Stimulated activated CD4-positive, alpha-beta T cell treated with anti-CD3 and anti-CD28 coated beads, Interleukin-15, amount 100 ng/mL, for 48 hours (primary cell): ENCODE results near the gene RNASET2.
"Not testable (repeated sequence)": the region's sequence is repeated elsewhere in the genome, so short reads cannot be mapped to it uniquely, and the experiment has no call there.

Source experiments
- DNase-seq, 2 donors: peaks; one replicate each; pipeline ENCODE4 v3.0.0-alpha.2; 2020; ENCODE audit warnings: low read depth in 2 of 2

Gene RNASET2

DNA sequence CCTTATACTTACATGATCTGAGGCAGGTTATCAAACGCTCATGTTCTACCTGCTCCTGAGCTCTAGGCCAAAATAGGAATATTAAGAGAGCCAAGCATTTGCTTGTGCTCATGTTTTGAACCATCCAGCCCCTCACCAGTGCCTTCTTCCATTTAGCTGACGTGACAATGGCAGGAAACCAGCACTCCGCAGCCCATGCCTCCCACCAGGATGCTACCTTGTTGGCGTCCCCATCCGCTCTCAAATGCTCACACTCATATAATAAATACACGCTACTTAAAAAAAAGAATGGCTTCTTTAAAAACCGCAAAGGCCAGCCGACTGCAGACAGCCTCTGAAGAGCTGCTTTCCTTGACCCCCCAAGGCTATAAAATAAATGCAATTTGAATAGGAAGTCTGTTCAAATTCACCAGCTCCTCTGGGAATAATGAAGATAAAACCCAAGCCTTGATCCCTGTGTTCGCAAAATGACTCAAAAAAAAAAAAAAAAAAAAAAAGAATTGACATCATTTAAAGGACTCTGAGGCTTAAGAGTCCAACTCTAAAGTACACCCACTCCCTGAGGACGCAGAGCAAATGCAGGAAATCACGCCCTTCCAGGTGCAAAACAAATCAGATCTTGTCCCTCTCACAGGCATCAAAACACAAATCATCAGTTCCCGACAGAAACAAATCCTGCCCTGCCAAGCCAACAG is 29.0 kb downstream of the RNASET2 start:
- no peak for DNase-seq

DNA sequence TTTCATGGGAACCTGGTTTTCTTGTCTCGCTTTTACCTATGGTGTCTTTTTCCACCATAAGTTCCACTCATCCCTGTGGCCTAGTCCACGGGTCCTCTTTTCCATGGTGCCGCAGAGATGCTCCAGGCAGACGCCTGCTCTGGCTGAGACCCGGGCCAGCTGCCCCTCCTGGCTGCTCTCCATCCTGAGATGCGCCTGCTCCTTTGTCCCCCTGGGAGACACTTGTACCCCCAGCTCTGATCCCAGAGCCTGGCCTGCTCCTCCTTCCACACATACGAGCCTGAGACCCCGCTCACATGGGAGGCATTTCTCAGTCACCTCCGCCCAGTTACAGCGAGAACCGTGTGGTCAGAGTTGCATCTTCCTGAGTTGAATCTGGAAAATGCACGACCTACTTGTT is 29.6 kb downstream of the RNASET2 start:
- no peak for DNase-seq

DNA sequence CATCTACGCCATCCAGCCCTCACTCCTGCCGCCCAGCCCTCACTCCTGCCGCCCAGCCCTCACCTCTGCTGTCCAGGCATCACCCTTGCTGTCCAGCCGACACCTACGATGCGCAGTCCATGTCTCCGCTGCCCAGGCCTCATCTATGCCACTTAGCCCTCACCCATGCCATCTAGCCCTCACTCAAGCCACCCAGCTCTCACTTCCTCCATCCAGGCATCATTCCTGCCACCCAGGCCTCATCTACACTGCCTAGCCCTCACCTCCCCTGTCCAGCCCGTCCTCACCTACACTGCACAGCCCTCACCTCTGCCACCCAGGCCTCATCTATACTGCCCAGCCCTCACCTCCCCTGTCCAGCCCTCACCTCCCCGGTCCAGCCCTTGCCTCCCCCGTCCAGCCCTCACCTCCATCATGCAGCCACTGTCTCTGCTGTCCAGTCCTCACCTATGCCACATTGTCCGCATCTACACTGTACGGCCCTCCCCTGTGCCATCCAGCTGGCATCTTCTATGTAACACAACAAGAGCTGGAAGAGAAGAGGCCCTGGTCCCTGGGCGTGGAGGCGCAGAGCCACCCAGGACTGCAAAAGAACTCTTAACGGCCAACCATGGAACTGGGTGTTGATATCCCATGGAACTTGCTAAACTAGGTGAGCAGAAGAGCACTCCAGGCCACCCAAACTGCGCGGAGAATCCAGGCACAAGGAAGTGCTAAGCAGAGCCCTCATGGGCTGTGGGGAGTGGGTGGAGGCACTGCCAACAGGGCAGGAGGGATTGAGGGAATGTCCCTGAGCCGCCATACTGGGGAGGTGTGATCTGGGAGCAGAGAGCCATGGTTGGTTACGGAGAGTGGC is 31.0 kb downstream of the RNASET2 start:
- no peak for DNase-seq

DNA sequence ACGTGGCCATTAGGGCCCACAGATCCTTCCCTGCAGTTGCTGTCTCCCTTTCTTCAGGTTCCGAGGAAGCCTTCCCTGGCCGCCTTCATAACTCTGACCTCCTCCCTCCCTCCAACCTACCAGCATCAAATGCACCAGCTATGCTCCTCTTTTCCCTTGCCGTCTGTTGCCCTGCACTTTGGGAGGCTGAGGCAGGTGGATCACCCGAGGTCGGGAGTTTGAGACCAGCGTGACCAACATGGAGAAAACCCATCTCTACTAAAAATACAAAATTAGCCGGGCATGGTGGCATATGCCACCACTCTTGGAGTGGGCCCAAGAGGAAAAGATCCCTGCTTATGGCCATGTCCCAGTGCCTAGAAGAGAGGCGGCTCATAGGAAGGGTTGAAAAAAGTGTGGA is 31.8 kb downstream of the RNASET2 start:
- DNase-seq = no peak

DNA sequence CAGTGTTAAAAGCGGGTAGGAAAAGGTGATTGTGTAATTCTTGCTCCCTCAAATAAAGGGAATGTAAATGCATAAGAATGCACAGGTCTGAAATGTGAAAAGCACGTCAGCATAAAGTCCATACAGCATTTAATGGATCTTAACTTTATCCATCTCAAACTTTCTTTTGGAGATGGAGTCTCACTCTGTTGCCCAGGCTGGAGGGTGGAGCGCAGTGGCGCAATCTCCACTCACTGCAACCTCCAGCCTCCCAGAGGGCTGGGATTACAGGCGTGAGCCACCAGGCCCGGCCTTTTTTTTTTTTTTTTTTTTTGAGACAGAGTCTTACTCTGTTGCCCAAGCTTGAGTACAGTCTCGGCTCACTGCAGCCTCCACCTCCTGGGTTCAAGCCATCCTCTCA is 33.4 kb downstream of the RNASET2 start:
- DNase-seq = no peak

DNA sequence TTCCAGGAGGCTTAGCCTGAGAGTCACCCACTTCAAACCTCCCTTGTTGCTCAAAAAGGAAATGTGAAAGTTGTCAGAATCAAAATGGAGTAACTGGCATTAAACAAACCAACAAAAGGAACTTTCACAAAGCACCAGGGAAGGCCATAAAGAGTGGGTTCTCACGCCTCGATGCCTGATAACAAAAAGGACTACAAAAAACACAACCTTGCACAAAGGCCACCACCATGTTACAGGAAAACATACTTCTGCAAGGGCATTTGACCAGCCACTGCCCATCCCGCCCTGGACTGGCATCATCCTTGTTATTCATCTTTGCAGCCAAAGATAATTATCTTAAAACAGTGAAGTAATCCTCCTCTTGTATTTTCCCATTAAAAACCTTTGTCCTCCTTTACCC is 34.8 kb downstream of the RNASET2 start:
- no peak for DNase-seq

DNA sequence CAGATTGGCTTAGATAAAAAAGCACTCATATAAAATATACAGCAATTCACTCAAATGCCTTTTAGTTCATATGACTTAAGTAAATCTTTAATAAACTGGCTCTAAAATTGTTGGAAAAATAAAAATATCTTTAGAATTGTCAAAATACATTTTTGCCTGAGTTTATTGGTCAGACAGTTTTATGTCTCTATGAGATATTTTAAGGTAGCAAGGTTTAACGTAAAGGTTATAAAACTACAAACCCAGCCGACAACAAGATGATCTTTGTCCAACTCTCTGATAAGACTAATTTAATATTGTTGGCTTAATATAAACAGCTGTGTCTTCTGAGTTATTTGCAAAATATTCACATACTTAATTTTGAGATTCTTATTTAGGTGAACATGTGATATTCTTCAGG is 39.5 kb downstream of the RNASET2 start:
- DNase-seq = no peak

DNA sequence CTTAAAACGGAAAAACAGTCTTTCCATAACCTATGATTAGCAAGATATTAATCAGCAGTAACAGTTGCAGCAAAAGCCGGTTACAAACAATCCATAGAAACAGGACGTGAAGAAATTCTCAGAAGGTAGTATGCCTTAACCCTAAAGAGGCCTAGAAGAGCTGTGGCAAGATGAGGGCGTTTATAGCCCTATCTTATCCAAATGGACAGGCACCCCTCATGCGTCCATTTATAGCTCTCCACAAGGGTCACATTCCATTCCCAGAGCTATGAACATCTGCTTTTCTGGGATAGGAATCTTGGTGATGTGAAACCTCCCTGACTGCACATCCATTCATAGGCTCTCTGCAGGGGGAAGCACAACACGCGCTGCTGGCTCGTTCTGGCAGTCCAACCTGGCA is 40.9 kb downstream of the RNASET2 start:
- not testable (repeated sequence) for DNase-seq

DNA sequence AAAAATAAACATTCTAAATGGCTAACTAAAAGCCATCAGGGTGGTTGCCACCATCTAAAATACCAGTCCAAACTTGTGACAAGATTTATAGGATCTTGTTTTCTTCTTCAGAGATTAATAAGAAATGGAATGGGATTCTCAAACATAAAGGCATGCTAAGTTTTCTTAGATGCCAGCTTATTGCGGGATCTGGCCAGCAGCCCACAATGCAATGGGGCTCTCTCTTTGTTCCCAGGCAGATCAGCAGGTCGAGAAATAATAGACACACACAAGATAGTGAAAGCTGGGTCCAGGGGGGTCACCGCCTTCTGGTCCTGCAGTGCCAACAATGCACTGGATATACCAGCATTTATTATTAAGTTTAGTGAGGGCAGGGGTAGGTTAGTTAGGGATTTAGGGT is 41.4 kb downstream of the RNASET2 start:
- not testable (repeated sequence) for DNase-seq

DNA sequence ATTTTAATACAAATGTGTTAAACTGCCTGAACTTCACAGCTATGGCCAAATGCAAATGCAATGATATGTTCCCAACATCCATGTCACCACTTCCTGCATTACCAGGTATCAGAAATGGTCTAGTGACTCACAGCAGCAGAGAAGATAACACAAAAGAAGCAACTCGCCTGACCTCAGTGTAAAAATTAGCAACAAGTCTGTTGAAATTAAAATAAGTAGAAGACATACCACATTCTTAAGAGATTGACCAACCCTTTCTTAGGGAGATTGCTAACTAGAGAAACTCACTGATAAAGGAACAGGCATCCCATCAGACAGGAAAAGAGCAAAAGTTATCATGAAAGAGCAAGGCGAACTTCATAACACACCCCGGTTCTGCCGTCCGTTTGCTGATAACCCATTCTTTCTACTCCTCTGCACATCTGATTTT is 45.1 kb downstream of the RNASET2 start:
- DNase-seq = no peak

DNA sequence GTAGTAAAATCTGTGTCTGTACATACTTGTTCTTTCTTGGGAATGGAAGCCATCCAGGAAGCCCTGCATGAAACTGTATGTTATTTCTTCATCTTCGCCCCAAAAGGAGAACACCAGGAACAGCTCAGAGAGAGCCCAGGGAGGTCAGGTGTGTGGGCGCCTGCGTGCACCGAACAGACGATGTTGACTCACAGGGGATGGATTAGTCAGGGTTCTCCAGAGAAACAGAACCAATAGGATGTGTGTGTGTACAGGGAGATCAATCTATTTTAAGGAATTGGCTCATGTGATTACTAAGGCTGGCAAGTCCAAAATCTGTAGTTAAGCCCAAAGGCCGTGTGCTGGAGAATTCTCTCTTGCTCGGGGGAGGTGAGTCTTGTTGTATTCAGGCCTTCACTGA is 45.7 kb downstream of the RNASET2 start:
- peak in 1 of 2 donors; percentile 16 for DNase-seq

DNA sequence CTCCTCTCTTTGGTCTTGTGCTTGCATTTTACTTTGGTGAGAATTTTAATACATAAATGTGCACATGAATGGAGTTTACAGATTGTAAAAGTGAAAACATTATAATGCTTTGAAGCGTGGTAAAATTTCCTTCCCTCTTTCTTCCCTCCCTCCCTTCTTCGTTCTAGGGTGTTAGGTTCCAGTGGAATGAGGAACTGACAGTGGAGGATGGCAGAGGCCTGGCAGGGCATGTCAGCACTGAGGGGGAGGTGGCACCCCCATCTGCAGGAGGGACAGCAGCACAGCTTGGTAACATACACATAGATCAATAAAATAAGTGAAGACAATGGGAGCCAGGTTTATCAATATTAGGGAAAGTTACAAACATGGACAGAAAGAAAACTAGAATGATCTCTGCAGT is 47.5 kb downstream of the RNASET2 start:
- DNase-seq = no peak

DNA sequence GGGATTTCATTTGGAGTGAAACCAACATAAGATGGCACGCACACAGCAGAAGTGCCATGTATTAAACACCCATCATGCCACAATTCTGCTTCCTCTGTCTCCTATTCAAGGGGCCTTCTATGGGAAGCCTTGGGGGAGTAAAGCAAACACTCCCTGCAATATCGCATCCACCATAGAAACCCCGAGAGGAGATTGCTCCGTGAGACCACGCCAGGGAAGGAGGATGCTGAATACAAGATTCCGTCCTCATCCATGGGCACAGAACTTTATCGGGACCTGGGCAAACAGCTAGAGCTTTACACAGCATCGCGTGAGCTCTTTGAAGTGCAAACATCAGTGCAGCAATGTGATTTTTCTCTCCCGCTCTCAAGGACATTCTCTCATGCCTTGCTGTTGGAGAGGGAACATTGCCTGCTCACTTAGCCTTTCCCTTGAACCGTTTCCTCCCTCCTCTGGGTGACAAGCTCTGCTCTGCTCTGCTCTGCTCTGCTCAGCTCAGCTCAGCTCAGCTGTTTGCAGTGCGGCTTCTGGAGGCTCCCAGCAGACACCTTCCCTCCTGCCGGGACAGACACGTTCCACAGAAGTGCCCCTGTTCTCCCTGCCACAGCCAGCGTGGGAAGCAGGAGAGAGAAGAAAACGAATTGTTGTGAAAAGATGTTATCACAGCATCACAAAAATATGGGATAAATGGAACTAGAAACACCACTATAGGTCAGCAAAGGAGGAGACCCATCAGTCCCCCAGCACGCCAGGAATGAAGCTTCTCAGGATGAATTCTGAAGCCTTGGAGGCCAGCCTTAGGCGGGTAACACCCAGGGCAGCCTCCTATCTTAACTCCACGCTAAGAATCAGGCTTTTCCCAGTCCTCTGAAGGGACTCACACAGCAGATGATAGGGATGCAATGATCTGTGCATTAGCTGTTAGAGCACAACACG is 48.2 kb downstream of the RNASET2 start:
- no peak for DNase-seq

DNA sequence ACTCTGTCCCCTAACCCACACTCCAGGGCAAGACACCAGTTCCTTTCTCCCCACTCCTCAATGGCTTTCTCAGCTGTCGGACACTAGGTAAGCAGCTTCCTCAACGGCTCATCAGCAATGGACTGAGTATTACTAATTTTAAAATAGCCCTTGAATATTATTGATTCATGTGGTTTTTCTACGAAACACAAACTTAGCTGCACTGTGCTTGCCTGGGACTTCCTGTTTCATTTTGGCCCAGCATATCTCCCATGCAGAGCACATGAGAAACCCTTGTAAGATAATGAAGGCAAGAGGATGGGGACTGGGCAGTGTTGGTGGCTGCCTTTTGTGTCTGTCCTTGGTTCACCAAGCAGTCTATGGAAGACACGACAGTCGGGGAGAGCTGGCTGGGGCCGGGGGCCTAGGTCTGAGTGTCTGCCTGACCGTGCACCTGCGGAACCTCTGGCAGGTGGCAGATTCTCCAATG is 48.9 kb downstream of the RNASET2 start:
- no peak for DNase-seq

DNA sequence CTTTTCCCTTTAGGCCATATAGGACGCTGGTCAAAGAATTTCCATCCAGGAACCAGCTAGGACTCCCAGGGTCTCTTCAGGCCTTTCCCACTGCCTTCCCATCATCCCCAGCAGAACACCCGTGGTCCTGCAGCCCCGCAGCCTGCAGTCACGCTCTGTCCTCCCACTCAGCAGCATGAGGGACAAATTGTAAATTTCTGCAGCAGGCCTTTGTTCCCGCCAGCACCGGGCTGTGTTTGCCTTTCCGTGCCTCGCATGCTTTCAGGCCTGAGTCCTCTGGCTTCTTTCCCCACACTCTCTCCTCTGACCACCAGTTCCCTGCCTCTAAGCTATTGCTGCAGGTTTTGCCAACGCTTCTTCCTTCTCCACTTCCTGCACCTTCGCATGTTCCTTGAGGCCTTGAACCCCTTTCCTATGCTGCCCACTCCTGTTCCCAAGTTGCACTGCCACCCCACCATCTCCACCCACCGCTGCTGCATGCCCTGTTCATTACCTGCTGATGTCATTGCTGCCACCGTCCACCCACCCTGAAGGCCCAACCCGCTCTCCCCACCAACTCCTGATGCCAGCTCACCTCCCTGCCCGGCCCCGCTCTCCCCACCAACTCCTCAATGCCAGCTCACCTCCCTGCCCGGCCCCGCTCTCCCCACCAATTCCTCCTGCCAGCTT is 49.8 kb downstream of the RNASET2 start:
- no peak for DNase-seq

DNA sequence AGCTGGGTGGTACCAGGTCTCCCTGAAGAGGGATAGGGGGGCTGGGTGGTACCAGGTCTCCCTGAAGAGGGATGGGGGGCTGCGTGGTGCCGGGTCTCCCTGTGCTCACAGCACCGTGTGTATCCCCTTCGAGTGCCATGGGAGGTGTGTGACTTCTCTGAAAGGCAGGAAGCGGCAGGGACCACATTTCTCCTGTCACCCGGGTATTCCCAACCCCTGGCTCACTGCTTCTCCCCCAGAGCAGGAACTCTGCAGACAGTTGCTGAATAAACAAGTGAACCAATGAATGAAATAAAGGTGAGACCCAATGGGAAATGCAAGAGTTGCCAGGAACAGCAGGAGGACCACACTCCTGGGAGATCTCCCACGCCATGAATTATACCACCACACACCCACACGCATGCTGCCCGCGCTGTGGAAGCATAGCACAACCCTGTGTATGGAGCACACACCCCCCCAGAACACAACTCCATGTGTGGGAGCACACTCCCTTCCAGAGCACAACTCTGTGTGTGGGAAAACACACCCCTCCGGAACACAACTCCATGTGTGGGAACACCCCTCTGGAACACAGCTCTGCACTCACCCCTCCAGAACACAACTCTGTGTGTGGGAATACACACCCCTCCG is 50.7 kb downstream of the RNASET2 start:
- no peak for DNase-seq

DNA sequence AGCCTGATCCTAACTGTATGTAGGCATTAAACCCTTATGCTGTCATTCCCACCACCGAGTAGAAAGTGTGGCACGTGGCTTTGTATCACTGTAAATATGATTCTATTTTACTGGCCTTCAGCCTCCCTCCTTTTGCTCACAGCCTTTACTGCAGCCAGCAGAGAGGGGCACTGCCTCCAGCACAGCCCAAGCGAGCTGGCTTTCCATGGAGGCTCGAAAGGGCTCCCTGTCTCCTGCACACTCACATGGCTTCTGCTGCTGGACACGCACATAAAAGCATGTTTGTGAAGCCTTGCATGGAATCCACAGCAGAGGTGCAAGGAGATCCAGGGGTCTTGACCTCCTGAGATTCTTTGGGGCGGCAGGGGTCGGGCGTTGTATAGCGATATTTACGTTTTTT is 51.3 kb downstream of the RNASET2 start:
- no peak for DNase-seq

DNA sequence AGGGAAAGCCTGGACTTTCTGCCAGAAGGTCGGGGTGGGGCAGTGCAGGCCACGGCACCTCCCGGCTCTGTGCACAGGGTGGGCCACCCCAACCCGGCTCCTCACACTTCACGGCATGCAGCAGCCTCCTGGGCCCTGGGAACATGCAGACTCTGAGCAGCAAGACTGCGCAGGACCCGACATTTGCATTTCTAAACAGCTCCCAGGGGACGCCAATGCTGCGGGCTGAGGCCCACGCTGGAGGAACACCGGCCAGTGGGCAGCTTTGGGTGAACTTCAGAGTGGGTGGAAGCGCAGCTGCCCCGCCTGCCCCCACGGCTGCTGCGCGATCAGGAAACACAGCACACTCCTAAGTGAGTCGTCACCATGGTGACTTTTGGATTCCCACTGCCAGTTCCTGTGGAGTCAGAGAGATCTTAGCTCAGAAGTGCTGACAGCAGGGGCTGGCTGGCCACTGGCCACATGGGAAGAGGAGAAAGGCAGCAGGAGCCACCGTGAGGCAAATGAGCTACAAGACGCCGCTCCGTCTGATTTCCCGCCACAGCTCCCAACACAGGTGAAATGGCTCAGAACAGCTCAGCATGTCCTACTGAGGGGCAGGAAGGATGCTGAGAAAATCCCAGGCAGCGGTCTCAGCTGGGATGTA is 52.1 kb downstream of the RNASET2 start:
- no peak for DNase-seq

DNA sequence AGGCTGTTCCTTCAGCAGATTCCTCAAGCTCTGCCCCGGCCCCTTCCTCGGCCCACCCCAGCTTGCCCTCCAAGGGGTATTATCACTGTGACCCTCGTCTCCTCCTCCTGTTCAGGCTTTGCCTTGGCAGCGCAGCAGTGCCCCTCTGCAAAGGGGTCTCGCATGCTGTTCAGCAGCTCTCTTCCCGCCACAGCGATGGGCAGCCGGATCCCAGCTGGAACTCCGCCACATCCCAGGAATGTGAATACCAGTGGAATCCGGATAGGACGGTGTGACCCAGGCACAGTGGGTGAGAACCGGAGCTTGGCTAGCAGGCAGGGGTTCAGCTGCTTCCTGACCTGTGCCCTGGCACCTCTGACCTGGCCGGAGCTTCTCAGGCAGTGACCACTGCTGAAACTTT is 52.9 kb downstream of the RNASET2 start:
- no peak for DNase-seq

DNA sequence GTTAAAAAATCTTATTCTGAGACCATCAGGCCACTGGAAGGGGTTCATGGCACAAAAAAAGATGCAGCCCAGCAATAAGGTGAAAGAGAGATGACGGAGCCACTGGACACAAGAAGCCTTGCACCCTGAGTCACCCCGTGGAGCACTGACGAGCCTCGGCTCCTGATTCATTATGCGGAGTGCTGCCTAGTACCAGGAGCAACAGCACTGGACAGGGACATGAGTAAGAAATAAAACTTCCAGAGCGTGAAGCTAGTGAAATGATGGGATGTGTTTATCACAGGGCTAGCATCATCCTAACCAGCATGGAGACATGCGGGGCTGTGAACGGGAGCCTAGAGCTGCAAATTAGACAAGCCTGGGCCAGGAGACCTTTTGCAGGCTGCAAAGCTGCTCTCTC is 53.3 kb downstream of the RNASET2 start:
- DNase-seq = no peak
